IPS DF 6.9 (cell line): ENCODE measurements around the gene PPAT.
"Not testable (repeated sequence)": the region's sequence is repeated elsewhere in the genome, so short reads cannot be mapped to it uniquely, and the experiment has no call there.

Experiments
- DNase-seq: peaks from one replicate; pipeline ENCODE4 v3.0.0-alpha.2; 2013; ENCODE audit warnings: low read depth, low spot score
- H3K27ac ChIP-seq: one replicate; pipeline ENCODE4 v1.5.1; 2013; ENCODE audit warnings: low read length, control low read depth
- H3K27me3 ChIP-seq: 2 replicates; pipeline ENCODE4 v1.6.1; 2013; ENCODE audit warnings: mild to moderate bottlenecking, low read length; ENCODE audit not compliant: control insufficient read depth, insufficient read depth
- H3K36me3 ChIP-seq: 2 replicates; pipeline ENCODE4 v1.6.1; 2013; ENCODE audit warnings: low read length; ENCODE audit not compliant: control insufficient read depth, insufficient read depth
- H3K4me1 ChIP-seq: 2 replicates; pipeline ENCODE4 v1.6.1; 2013; ENCODE audit warnings: low read length; ENCODE audit not compliant: control insufficient read depth, insufficient read depth
- H3K4me3 ChIP-seq: 2 replicates; pipeline ENCODE4 v1.5.1; 2013; ENCODE audit warnings: mild to moderate bottlenecking, low read length
- H3K9me3 ChIP-seq: 2 replicates; pipeline ENCODE4 v1.6.1; 2013; ENCODE audit warnings: low read length, inconsistent platforms; ENCODE audit not compliant: control insufficient read depth, insufficient read depth
- WGBS: extraction: QIAGEN DNeasy Blood & Tissue Kit; methylation state at CpG from one replicate; pipeline ENCODE4 v1.1.7; 2013; ENCODE audit warnings: mixed read lengths, missing lambda C conversion rate; ENCODE audit not compliant: insufficient read length, insufficient coverage; 5-methylcytosine and 5-hydroxymethylcytosine counted together

Gene PPAT

DNA sequence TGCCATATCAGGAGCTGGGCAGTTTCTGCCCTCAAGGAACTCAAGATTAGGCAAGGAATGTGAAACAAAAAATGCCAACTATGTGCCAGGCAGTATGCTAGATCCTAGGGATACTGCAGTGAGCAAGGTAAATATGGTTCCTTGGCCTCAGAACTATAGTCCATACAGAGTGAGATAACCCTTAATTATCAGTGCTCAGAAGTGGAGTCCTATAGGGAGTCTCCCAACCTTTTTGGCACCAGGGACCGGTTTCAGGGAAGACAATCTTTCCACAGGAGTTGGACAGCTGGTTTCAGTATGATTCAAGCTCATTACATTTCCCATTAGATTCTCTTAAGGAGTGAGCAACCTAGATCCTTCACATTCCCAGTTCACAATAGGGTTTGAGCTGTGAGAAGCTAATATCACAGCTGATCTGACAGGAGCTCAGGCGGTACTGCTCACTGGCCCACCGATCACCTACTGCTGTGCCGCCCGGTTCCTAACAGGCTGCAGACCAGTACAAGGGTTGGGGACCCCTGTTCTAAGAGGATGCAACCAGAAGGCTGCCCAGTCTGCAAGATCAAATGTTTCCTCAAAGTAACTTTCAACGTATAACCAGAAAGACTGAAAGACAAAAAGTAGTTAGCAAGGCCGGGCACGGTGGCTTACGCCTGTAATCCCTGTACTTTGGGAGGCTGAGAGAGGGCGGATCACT is 30.3 kb upstream of the PPAT start:
- Histone ChIP-seq H3K36me3 (peaks cover 5% of the 10 kb centered on the region; the same call in 1 of the 2 replicates), H3K4me1 (no peaks in the 10 kb centered on the region), H3K9me3 (no peaks in the 10 kb centered on the region), H3K27me3 (no peaks in the 10 kb centered on the region), H3K27ac (no peak overlapping the region), H3K4me3 (no peak overlapping the region)
- WGBS, result no CpG with 5 or more reads among the region's 10 CpGs
- DNase-seq, result no peak

DNA sequence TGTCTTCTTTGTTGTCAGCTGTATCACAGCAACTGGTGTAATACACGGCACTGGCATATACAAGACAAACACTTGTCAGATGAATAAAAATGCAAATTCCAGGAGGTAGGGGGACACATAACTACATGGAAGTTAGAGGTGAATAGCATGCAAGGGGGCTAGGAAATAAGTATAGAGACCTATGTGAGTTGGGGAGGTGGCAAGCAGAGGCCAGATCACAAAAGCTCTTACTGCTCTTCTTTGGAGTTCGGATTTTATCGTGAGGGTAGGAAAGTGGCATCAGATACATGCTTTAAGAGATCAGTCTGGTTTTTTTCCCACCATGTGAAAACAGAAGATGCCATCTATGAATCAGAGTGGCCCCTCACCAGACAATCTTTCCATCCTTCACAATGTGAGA is 29.2 kb upstream of the PPAT start:
- no peak overlapping the region for H3K27ac ChIP-seq
- H3K4me1 ChIP-seq, result no peaks in the 10 kb centered on the region
- no peak overlapping the region for H3K4me3 ChIP-seq
- H3K27me3 ChIP-seq, result no peaks in the 10 kb centered on the region
- DNase-seq, result no peak
- H3K9me3 ChIP-seq, result no peaks in the 10 kb centered on the region
- WGBS, result no CpG with 5 or more reads among the region's 3 CpGs
- H3K36me3 ChIP-seq, result peaks cover 13% of the 10 kb centered on the region; the same call in 1 of the 2 replicates

DNA sequence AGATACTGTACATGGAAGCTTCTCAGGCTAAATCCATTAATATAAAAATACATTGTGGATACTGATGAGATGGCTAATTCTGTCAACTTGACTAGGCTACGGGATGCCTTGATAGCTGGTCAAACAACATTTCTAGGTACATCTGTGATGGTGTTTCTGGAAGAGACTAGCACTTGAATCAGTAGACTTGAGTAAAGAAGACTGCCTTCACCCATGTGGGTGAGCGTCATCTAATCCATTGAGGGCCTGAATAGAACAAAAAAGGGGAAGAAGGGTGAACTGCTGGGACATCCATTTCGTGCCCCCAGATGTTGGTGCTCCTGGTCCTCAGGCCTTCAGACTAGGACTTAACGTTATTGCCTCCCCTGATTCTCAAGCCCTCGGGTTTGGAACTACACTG is 28.3 kb upstream of the PPAT start:
- DNase-seq, result no peak
- no peak overlapping the region for H3K27ac ChIP-seq
- no peaks in the 10 kb centered on the region for H3K4me1 ChIP-seq
- H3K4me3 ChIP-seq, result no peak overlapping the region
- peaks cover 13% of the 10 kb centered on the region; the same call in 1 of the 2 replicates for H3K36me3 ChIP-seq
- no CpG with 5 or more reads among the region's 5 CpGs for WGBS
- no peaks in the 10 kb centered on the region for H3K9me3 ChIP-seq
- H3K27me3 ChIP-seq, result no peaks in the 10 kb centered on the region

DNA sequence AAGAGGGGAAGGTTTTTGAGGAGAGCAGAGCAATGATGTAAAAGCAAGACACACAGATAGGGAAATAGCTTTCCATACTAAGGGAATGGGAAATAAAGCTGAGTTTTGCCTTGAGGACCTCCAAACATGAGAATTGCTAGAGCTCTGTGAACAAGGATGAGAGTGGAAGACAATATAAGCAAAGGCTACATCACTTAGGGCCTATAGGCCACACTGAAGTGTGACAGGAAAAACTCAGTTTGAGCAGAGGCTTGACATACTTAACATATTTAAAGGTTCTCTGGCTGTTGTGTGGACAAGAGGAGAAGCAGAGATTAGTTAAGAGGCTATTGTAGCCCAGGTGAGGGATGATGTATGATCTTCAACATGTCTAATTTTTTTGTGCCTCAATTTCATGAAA is 26.7 kb upstream of the PPAT start:
- peaks cover 19% of the 10 kb centered on the region; the same call in 1 of the 2 replicates for H3K36me3 ChIP-seq
- no peak overlapping the region for H3K4me3 ChIP-seq
- no peaks in the 10 kb centered on the region for H3K4me1 ChIP-seq
- H3K9me3 ChIP-seq, result no peaks in the 10 kb centered on the region
- DNase-seq, result no peak
- no peak overlapping the region for H3K27ac ChIP-seq
- H3K27me3 ChIP-seq, result no peaks in the 10 kb centered on the region

DNA sequence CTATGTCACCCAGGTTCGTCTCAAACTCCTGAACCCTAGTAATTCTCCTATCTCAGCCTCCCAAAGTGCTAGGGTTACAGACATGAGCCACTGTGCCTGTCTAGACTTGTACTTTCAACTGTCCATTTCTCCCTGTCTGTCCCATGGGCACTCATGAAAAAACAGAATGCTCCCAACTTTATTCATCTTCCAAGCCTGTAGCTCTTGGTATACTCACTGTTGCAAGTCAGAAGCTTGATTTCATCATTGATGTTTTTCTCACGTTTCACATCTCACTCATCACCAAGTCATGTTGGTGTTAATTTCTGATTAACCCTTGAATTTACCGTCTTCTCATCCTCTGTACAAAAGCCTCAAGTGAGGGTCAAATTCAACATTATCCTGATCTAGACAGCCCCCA is 24.7 kb upstream of the PPAT start:
- H3K9me3 ChIP-seq, result no peaks in the 10 kb centered on the region
- DNase-seq, result no peak
- H3K27ac ChIP-seq, result no peak overlapping the region
- H3K4me3 ChIP-seq, result no peak overlapping the region
- peaks cover 30% of the 10 kb centered on the region; the same call in 1 of the 2 replicates for H3K36me3 ChIP-seq
- no CpG with 5 or more reads among the region's 3 CpGs for WGBS
- no peaks in the 10 kb centered on the region for H3K4me1 ChIP-seq
- H3K27me3 ChIP-seq, result no peaks in the 10 kb centered on the region

DNA sequence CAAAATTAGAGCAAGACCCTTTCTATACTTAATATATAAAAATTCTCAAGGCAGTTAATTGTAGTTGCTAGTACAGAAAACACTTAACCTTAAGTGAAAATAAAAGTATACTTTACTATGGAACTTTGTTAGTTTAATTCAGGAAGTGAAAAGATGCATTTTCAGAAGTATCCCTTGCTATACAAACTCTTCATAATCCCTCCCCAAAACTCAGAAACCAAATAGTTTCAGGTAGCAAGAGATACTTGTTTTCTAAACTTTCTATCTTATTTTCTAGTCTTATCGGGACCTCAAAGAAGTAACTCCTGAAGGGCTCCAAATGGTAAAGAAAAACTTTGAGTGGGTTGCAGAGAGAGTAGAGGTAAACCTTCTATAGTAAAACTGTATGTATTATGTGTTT is 14.9 kb upstream of the PPAT start:
- no peaks in the 10 kb centered on the region for H3K27me3 ChIP-seq
- H3K4me3 ChIP-seq, result no peak overlapping the region
- no CpG with 5 or more reads among the region's 1 CpG for WGBS

DNA sequence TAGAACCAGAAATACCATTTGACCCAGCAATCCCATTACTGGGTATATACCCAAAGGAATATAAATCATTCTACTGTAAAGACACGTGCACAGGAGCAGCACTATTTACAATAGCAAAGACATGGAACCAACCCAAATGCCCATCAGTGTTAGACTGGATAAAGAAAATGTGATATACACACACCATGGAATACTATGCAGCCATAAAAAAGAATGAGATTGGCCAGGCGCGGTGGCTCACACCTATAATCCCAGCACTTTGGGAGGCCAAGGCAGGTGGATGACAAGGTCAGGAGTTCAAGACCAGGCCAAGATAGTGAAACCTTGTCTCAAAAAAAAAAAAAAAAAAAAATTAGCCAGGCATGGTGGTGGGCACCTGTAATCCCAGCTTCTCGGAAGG is 14.1 kb upstream of the PPAT start:
- H3K36me3 ChIP-seq, result peaks cover 16% of the 10 kb centered on the region; the same call in 1 of the 2 replicates
- H3K4me3 ChIP-seq, H3K27ac ChIP-seq, H3K9me3 ChIP-seq, H3K27me3 ChIP-seq, DNase-seq, H3K4me1 ChIP-seq: not testable (repeated sequence)
- WGBS, result no CpG with 5 or more reads among the region's 4 CpGs

More for the DNA sequence above, 14.9 kb upstream of the PPAT start:
- H3K36me3 ChIP-seq, result peaks cover 21% of the 10 kb centered on the region; the same call in 1 of the 2 replicates
- H3K27ac ChIP-seq, result no peak overlapping the region
- no peaks in the 10 kb centered on the region for H3K4me1 ChIP-seq
- no peak for DNase-seq
- H3K9me3 ChIP-seq, result no peaks in the 10 kb centered on the region

DNA sequence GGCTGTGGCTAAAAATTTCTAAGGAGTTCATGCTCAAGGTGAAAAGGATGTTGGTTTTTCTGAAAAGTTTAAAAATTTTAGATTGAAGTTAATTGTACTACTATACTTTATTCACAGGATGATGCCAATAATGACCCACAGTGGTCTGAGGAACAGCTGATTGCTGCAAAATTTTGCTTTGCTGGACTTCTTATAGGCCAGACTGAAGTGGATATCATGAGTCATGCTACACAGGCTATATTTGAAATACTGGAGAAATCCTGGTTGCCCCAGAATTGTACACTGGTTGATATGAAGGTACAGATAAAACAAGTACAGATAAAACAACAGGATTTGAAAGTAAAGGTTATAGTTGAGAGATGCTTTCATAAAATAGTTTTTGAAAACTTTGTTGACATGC is 12.9 kb upstream of the PPAT start:
- Histone ChIP-seq H3K27ac (no peak overlapping the region), H3K4me3 (no peak overlapping the region), H3K36me3 (peaks cover 13% of the 10 kb centered on the region; the same call in 1 of the 2 replicates), H3K4me1 (no peaks in the 10 kb centered on the region), H3K9me3 (no peaks in the 10 kb centered on the region), H3K27me3 (no peaks in the 10 kb centered on the region)
- no peak for DNase-seq

DNA sequence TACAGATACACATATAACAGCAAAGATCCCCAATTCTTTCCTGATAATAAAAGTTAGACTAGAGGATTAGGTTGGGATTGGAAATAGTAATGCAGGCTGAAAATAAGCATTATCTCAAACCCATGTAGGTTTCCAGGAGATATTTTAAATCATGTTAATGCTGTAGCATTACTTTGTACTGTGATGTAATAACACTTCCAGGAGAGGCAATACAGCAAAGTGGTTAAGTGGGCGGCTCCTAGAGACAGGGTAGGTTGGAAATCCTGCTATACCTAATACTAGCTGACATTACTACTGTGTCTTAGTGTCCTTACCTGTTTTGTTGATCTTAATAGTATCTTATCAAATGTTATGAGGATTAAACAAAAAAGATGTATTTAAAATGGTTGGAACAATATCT is 10.3 kb upstream of the PPAT start:
- Histone ChIP-seq H3K27ac (no peak overlapping the region), H3K27me3 (no peaks in the 10 kb centered on the region), H3K36me3 (peaks cover 11% of the 10 kb centered on the region; the same call in 1 of the 2 replicates), H3K4me1 (no peaks in the 10 kb centered on the region), H3K4me3 (no peak overlapping the region), H3K9me3 (no peaks in the 10 kb centered on the region)
- no CpG with 5 or more reads among the region's 1 CpG for WGBS
- DNase-seq, result no peak

DNA sequence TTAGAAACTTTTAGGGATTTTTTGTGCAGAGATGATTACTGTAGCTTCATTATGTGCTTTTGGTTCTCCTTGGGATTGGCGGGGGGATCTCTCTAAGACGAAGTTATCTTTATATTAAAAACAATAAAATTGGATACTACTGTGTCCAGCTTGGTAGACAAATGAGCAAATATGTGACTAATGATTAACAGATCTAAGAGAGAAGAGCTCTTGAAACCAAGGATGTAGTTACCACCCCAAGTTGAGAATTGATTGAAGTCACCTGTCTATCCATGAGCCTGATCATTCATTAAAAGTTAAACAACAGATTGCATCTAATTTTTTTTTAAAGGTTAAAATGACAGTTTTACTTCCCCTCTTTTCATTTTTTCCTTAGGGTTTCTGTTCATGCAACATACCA is 9.3 kb upstream of the PPAT start:
- DNase-seq, result no peak
- Histone ChIP-seq H3K27me3 (no peaks in the 10 kb centered on the region), H3K4me1 (no peaks in the 10 kb centered on the region), H3K36me3 (peaks cover 11% of the 10 kb centered on the region; the same call in 1 of the 2 replicates), H3K27ac (no peak overlapping the region), H3K9me3 (no peaks in the 10 kb centered on the region), H3K4me3 (no peak overlapping the region)
- WGBS, result no CpG with 5 or more reads among the region's 2 CpGs

DNA sequence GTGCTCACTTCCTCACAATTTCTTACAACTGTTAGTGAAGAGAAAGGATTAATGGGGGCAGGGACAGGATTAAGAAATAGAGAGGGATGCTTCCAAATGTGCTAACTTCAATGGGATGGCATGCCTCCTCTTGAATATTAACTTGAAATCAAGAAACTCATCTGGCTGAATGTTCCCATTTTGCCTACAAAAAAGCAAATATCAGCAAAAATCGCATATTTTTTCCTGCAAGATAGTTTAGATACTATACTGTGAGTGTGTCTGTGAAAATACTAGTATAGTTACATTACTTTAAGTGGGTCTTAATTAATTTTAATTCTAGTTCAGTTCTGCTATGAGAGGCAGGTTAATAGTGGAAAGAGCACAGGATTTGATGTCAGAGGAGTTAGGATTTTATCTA is 5.6 kb upstream of the PPAT start:
- H3K27me3 ChIP-seq, result no peaks in the 10 kb centered on the region
- no peaks in the 10 kb centered on the region for H3K4me1 ChIP-seq
- no peak overlapping the region for H3K27ac ChIP-seq
- no peaks in the 10 kb centered on the region for H3K9me3 ChIP-seq
- 0 out of 2 replicates have a peak, but pooled peaks cover 5% of the 10 kb centered on the region for H3K36me3 ChIP-seq
- WGBS, result no CpG with 5 or more reads among the region's 1 CpG
- H3K4me3 ChIP-seq, result no peak overlapping the region
- no peak for DNase-seq
